ENCODE data around the gene TET2.

The TET2 gene

DNA sequence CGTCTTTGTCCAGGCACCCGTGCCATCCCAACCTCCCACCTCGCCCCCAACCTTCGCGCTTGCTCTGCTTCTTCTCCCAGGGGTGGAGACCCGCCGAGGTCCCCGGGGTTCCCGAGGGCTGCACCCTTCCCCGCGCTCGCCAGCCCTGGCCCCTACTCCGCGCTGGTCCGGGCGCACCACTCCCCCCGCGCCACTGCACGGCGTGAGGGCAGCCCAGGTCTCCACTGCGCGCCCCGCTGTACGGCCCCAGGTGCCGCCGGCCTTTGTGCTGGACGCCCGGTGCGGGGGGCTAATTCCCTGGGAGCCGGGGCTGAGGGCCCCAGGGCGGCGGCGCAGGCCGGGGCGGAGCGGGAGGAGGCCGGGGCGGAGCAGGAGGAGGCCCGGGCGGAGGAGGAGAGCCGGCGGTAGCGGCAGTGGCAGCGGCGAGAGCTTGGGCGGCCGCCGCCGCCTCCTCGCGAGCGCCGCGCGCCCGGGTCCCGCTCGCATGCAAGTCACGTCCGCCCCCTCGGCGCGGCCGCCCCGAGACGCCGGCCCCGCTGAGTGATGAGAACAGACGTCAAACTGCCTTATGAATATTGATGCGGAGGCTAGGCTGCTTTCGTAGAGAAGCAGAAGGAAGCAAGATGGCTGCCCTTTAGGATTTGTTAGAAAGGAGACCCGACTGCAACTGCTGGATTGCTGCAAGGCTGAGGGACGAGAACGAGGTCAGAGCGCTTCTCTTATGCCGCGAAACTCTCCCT, at the start of gene TET2:
Gene TET2 (plus strand): TSS at position 601 of the 740 bp plus-strand sequence. CDS start 87,067 bp downstream, outside the sequence.
- DNase-seq: peak; percentile 85

DNA sequence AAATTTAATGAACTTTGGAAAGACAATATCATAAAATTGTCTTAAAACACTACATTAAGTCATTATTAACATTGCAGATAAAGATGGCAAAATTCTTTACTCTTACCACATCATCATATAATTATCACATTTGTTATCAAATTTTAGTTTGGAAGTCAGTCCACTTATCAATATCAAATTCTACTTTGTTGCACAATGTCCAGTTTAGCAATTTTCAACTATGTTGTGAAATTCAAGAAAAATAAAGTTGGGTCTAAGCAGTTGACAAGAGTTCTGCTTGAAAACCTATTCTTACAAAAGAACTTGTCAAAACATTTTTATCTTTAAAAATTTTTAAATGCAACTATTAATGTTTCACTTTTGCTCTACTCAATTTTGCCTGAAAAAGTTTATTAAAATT, 44.7 kb upstream of the TET2 start:
- DNase-seq: no peak

DNA sequence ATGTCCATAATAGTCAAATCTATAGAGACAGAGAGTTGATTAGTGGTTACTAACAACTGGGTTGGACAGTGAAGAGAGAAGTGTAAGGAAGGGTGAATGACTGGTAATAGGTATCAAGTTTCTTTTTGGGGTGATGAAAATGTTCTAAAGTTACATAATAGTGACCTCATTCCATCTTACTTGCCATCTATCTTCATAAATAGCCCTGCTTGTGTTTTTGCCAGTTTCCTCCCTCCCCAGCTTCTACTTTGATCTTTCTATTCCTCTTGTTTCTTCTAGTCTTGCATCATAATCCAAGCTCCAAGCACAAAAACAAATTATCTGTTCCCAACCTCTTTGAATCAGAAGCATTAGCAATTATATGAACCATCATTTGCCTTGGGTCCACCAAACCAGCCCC, 40.2 kb upstream of the TET2 start:
- DNase-seq: no peak

DNA sequence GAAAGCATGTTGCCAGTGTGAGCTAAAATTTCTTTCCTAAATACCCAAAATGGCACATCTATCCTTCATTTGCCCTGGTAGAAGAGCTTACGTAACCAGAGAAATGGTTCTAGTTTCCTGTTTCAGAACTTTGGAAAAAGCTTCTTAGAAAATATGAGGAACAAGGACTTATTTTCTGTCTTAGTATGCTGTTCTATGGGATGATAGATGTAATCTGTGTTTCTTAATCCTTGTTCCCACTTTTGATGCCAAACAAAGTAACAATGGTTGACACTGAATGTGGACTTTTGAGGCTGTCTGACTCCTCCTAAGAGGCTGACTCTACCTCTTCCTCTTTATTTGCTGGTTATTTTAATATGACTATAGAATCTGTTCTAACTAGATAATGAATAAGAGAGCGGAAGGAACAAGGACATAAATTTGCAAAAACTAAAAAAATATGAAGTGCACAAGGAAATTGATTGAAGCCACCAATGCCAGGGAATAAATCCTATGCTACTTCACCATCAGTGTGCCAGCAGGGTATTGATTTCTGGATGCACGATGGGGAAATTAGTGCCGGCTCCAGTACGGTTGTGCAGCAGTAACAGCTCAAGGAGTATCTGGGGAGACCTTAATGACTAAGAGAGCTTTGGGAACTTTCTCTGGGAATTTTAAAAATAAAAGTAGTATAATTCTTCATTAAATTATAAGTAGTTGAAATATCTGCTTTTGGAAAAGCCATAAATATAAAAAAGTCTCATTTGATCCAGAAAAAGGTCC, 39.4 kb upstream of the TET2 start:
- DNase-seq: no peak

DNA sequence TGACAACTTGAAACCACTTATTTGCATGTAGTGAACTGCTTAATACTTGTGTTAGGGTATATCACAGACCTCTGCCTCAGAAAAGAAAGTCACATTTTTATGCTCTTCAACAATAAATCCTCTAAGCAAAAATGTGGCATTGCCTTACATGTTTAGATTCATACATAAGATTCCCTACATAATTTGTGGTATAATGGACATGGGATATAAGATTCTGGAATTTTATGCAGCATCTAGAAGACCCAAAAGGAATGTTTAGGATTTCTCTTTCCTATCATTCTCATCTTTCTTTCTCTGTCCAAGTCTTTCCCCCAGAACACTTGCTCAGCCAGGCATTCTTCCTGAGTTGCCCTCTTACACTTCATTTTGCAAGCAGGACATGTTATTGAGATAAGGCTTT, 37.7 kb upstream of the TET2 start:
- no peak for DNase-seq

DNA sequence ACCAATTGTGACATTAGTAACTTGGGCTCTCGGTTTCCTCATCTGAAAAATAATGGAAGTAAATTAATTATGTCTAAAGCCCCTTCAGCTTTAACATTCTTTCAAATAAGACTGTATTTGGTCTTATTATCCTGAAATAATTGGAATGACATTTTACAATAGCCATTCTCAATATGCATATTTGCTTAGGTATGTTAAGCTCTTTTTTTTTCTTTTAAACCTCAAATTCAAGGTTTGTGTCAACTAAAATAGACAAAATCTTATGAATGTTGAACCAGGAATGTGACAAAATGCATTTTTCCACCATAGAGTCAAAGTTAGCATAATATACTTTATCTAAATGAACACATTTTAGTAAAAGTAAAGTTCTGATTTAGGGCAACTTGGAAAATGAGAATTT, 34.4 kb upstream of the TET2 start:
- no peak for DNase-seq

DNA sequence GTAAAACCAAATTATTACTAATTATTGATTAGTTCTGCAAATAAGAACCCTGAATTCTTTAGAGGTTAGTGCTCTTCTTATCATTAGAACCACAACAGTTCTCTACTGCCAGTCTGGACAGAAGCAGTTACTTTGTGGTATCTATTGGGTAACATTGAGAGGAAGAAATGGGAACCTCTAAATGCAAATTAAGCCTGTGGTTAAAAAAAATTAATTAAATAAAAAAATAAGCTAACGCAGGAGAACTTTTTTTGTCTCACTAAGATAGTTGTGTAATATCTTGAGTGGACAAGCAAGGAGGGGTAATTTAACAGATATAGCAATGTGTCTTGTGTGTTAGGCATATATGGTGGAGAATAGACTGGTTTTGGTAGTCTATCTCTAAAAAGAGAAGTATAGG, 32.9 kb upstream of the TET2 start:
- DNase-seq: no peak

DNA sequence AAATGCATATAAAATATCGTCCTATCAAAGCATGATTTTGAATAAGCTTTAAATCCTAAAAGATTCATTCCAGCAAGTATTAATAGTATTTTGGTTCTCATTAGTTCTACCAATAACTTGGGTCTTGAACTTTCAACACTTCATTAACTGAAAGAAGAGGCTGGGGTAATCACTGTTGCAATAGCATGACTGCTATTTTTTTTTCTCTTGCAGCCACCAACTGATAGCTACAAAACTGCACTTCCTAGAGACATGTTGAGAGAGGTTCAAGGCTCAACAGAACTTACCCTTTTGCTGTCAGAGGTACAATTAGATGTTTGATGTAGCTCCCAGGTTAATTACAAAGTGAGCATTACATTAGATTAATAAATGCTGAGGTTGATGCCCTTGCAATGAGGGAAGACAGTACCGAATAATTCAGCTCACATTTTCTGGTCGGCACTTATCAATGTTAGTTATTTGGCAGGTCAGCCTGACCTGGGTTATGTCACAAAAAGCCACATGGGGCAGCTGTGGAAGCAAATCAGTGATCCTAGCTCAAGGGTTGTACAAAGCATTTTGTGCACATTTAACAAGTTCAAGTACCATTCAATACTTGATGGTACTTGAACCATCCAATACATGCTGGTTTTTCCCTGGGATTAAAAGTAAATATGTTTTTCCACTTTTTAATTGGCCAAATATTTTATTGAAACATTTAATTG, 29.9 kb upstream of the TET2 start:
- peak; percentile 4 for DNase-seq

DNA sequence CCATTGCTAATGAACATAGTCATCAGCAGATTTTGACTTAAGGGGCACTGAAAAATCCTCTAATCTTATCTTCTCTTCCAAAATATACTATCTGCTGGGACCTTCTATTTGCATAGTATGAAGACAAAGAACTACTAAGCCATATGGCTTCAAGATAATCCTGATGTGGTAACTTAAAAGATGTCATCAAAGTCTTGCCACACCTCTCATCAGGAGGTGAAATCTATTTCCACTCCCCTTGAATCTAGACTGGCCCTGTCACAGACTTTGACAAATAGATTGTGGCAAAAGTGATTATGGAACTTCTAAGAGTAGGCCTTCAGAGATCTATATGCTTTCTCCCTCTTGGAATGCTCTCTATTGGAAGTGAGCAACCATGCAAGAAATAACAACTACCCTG, 27.3 kb upstream of the TET2 start:
- DNase-seq: no peak

DNA sequence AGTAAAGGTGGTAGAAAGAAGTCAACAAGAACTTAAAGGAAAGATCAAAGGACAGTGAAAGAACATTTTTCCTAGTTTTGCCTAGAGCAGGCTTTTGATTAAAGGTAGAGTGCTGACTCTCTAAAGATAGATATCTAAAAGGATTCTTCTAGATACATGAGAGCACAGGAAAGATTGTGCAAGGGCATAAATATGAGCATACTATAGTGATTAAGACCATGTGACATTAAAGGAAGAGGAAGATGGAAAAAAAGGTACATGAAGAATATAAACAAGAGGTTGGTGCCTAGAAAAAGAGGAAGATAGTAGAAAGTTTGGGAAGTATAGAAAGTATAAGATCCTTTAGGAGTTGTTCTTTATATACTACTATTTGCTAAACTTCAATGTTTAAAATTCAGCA, 26.1 kb upstream of the TET2 start:
- DNase-seq: no peak

DNA sequence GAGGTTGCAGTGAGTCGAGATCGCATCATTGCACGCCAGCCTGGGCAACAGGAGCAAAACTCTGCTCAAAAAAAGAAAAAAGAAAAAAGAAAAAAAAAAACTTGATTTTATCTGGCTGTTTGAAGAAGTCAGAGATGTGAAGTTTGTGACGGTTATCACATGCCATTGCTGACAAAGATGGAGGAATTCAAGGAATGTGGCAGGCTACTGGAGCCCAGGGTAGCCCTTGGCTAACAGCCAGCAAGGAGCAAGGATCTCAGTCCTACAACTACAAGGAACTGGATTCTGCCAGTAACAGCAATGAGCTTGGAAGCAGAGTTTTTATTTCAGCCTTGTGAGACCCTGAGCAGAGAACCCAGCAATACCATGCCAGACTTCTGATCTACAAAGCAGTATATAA, 24.3 kb upstream of the TET2 start:
- DNase-seq: no peak

DNA sequence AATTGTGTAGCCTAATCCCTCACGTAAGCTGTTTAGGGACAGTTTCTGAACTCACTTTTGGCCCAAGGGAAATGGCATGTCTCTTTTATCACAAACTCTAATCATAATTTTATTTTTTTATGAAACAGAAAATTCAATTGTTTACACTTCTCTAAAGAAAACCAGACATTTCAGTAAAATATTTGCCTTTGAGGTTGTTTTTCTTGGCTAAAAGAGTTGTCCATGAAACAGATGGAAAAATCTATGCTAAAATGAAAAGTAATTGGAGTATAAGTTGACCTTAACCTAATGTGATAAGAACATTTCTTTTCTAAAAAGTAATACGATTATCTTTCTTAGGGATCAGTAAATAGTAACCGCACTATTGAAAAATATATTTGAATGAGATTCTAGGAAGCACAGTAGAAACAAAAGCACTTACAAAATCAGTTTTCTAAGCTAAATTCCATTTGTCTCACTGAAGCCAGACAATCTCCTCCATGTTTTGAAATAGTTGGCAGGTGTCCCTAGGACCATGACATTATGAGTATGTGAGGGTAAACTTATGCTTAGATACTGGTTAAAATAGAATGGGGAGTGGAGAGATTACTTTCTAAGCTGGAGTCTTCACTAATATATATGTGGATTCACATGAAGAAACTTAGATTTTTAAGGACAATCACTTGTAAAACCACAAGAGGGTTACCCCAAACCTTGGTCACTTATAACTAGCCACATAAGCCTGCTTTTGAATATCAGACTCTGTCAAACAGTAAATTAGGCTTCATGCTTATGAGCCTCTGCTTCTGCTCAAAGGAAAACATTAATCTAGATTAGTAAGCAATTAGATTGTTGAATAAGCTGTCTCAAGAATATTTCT, 20.1 kb upstream of the TET2 start:
- no peak for DNase-seq

DNA sequence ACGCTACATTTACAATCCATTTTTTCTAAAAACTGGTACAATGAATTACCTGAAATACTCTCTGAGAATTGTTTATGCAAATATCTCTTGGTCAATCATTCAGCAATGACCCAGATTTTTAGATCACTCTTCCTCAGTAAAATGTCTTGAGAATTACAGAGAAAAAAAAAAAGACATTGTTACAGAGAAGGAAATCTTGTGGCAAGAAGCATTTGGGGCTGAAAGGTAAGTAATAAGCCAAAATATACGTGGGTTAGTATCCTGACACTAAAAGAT, 19.6 kb upstream of the TET2 start:
- DNase-seq: no peak

DNA sequence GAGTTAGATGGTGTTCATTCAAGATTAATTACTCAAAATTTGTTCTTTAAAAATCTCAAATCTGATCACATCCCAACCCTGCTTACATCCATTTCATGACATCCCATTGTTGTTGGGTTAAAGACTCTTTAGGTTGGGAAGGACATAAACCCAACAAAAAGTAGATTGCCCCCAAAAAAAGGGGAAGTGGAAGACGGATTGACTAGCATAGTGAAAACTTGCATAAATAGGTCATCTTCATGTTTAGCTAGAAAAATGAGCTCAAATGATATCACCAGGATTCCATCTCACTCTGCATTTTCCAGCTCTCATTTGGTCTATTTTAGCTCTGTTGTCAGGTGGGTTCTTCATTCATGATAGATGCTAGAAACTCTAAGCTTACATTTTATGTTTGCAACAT, 18.5 kb upstream of the TET2 start:
- no peak for DNase-seq

DNA sequence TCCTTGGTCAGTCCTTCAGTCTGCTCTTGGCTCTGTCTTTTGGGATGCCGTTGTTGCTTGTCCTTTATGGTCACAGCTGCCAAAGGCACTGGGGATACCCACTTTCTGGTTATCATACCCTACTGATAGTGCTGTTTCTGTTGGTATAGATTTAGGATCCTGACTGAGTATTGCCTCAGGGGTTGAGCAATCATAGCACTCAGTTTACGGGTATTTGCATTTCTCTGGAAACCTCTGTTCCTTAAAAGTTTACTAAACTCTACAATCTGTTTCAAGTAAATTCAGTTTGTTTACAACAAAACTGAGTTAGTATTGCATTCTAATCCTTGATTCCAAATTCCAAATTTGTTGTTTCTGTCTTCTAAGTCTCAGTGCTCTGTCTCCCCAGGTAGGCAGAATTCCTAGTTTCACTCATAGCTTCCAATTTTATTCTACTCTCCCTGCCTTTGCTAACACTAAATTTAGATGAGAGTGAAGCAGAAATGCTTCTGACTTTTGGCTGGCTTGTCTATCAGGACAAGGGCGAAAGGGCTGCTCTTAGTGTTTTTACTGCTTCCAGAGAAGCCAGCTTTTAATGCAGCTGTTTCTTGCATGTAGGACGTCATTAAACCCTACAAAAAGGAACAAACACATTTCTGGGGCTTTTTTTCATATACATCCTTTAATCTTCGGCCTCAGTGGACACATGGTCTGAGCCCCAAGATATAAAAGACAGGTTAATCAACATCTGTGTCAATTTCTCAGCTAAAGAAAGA, 17.2 kb upstream of the TET2 start:
- DNase-seq: no peak

DNA sequence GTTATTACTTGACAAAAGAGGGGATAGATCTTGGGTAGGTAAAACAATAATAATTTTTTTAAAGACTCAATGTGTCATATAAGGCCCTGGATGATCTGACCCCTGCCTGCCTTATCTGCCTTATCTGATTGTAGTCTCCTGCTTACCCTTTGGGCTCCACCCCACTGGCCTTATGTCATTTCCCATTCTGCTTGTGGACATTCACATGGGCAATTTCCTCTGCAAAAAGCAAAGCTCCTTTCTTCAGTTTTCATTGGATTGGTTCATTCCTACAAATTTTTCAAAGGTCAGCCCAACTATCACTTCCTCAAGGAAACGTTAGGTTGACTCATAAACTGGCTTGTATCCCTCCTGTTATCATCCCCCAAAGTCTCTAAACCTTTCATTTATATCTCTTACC, 15.7 kb upstream of the TET2 start:
- DNase-seq: no peak

DNA sequence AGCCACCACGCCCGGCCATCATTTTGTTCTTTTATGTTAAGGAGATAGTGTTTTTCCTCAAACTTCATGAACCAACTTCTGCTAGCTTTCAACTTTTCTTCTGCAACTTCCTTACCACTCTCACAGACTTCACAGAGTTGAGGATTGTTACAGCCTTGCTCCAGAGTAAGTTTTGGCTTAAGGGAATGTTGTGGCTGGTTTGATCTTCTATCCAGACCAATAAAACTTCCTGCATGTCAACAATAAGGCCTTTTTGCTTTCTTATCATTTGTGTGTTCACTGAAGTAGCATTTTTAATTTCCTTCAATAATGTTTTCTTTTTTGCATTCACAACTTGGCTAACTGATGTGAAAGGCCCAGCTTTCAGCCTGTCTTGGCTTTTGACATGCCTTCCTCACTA, 12.7 kb upstream of the TET2 start:
- no peak for DNase-seq

DNA sequence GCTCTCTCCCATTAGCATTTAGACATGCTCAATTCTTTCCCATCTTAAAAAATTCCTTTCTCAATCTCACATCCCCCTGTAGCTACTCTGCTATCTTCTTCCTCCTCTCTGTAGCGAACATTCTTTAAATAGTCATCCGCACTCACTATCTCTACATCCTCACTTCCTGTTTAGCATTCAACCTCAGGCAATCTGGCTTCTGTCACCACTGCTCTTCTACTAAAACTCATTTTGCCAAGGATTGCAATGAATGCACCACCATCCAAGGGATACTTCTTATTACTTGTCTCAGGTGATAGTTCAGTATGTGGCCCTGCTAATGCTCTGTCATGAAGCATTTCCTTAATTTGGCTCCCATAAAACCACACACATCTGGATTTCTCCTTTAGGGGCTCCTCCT, 10.9 kb upstream of the TET2 start:
- no peak for DNase-seq

DNA sequence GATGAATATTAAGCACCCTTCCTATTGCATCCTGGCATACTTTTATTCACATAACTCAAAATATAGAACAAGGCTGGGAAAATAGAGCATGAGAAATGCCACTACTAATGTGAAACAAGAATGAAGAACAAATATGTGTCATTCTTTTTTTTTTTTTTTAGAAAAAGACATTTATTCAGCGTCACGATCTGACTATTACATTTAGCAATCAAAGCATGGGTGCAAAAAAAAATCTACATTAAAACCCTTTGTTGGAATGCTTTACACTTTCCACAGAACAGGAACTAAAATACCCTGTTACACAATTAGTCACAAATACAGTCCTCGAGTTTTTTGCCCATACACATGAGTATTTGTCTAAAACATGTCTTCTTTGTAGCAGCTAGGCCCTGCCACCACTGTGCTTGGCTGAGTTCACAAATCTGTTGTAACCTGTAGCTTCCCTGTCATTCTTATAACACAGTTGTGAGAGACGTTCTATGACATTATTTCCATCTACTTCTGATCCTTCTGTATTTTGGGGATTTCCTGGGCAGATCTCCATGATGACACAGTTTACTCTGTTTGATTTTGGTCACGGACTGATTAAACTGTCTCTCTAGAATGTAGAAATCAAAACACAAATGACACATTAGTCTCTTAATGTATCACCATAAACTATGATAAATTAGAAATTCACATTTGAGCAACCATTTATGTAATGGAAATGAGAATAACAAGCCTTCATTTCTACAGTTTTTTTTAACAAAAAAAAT, 9.4 kb upstream of the TET2 start:
- no peak for DNase-seq

DNA sequence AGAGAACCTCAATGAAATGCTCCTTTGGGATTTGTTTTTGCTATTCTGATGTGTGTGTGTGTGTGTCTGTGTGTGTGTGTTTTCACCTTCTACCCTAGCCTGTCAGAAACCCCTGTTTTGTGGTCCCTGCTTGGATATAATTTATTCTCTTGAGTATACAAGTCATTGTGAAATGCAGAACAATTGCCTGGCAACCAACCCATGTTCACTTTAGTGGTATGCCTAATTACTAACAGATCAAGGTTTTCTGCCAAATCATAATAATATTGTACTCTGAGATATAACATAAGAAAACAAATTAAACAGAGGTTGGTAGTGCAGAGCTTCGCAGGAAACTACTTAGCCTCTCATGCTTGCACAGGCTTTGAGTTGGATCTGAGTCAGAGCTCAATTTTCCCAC, 7.0 kb upstream of the TET2 start:
- DNase-seq: no peak

DNA sequence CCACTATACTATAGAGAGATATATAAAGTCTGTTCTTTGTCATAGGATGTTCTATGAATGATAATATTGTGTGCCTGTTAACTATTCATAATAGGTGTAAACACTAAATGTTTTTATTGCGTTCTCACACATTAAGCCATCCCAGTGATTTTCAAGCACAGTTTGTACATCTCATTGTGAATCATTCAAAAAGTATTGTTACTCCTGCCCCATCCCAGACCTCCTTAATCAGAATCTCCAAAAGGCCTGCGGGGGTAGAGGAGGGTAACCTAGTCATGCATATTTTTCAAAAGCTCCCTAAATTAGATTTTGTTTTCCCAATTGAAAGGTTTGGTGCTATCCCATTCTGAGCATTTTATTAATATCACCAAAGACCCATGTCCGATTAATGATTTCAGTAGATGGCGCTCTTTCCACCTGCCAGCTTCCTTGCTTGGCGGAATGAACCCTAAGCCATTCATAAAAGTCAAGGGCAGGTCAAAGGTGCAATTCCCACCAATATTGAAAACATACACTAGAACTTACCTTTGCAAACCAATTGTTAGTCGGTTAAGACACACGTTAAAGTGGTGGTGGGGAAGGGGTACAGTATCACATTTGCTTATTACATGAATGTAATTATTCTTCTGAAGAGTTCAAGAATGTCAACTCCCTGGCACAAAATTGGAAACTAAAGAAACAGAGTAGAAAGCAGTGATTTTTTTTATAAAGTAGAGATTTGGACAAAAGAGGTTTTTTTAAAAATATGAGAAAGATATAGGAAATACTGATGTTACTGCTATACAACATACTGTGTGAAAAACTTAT, 5.8 kb upstream of the TET2 start:
- no peak for DNase-seq
